AG04450 (cell line): ENCODE measurements around the gene COL5A1. TPM values are rescaled to one million over a fixed set of nuclear protein-coding genes. Genes with fewer than 3 reads are reported as not detected.

Experiments
- CTCF ChIA-PET: fragments of 300-600, 350-600 bp; formaldehyde crosslinking; extraction: SDS; loops from one replicate; lab custom pipeline; 2022; ENCODE audit warnings: antibody characterized with exemption, inconsistent platforms; lab: Charles Lee
- POLR2A ChIA-PET: fragments of 350-600 bp; formaldehyde crosslinking; extraction: SDS; loops from one replicate; lab custom pipeline; 2021; ENCODE audit warnings: antibody characterized with exemption, inconsistent platforms; lab: Yijun Ruan, JAX
- DNase-seq: peaks from one replicate; pipeline ENCODE4 v3.0.0-alpha.2; 2011; ENCODE audit warnings: low read depth, low spot score
- H3K27ac ChIP-seq: one replicate; pipeline ENCODE4 v1.5.1; 2012; ENCODE audit warnings: low read depth, low read length, control low read depth
- H3K27me3 ChIP-seq: one replicate; pipeline ENCODE4 v1.6.0; 2012; ENCODE audit warnings: low read length; ENCODE audit not compliant: control insufficient read depth, insufficient read depth
- H3K4me3 ChIP-seq: 2 replicates; pipeline ENCODE4 v1.5.1; 2011; ENCODE audit warnings: mild to moderate bottlenecking, low read depth, low read length, control low read depth
- H3K9me3 ChIP-seq: 2 replicates; pipeline ENCODE4 v1.5.1; 2012; ENCODE audit warnings: low read length; ENCODE audit not compliant: control insufficient read depth, insufficient read depth
- polyA plus RNA-seq: library from polyadenylated mRNA; depleted of rRNA; stranded (reverse); fragments of >200 nt; gene quantifications from 2 replicates; pipeline ENCODE4 v1.2.3, GENCODE V29; 2011
- TF ChIP-seq, protein P1 (sequence below): IDR thresholded peaks from 2 replicates; pipeline ENCODE4 v1.5.1; 2011; ENCODE audit warnings: low read depth, low read length, control low read depth, inconsistent platforms

COL5A1 gene
- polyA plus RNA-seq, 1 experiment: 73.3 TPM

- TF ChIP-seq, protein P1, sequence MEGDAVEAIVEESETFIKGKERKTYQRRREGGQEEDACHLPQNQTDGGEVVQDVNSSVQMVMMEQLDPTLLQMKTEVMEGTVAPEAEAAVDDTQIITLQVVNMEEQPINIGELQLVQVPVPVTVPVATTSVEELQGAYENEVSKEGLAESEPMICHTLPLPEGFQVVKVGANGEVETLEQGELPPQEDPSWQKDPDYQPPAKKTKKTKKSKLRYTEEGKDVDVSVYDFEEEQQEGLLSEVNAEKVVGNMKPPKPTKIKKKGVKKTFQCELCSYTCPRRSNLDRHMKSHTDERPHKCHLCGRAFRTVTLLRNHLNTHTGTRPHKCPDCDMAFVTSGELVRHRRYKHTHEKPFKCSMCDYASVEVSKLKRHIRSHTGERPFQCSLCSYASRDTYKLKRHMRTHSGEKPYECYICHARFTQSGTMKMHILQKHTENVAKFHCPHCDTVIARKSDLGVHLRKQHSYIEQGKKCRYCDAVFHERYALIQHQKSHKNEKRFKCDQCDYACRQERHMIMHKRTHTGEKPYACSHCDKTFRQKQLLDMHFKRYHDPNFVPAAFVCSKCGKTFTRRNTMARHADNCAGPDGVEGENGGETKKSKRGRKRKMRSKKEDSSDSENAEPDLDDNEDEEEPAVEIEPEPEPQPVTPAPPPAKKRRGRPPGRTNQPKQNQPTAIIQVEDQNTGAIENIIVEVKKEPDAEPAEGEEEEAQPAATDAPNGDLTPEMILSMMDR: no peak
- no peak overlapping the region for H3K27ac ChIP-seq
- no peak for DNase-seq
- H3K27me3 ChIP-seq: no peaks in the 10 kb centered on the region
- CTCF ChIA-PET: interaction anchor here (1.0 kb wide), 1 partner anchor 302 kb away, joined by 4 read pairs; no protein-coding TSS in a partner anchor
- no peak overlapping the region for H3K4me3 ChIP-seq
- H3K9me3 ChIP-seq: no peaks in the 10 kb centered on the region; the same call in 1 of the 2 replicates
- POLR2A ChIA-PET: no interaction called here
Measured at GRCh38 chr9:134751622-134752021, 110.0 kb downstream of the COL5A1 start.

DNA sequence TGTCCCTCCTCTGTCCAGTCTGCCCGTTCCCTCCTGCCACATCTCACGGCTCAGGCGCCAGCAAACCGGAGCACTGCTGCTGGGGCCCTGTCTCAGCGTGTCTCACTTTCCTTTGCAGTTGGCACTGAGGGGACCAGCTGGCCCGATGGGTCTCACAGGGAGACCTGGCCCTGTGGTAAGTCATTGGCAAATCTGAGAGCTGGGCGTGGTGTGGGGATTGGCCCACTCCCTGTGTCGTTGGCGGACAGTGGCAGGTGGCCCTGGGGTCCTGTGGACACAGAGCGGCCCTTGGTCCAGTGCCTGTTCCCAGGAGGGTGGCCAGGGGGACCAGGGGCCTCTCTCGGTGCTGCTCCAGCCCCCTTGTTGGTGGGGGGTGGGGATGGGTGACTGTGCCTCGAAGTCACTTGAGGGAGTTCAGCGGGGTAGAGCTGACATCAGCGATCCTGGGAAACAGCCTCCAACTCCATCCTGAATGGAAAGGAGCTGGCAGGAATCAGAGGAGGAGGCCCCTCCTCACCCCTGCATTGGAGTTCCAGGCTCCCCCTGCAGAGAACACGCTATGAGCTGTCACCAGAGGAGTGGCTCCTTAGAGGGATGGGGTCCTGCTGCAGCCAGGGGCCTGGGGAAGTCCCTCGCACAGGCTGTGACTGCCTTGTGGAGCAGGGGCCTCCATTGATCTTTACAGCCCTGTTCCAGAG is 111.0 kb downstream of the COL5A1 start:
- Histone ChIP-seq H3K27ac (no peak overlapping the region), H3K4me3 (no peak overlapping the region), H3K9me3 (no peaks in the 10 kb centered on the region; the same call in 1 of the 2 replicates), H3K27me3 (no peaks in the 10 kb centered on the region)
- no peak for DNase-seq
- ChIA-PET CTCF (no interaction called here), POLR2A (no interaction called here)
- TF ChIP-seq, protein P1: no peak

- no peak for DNase-seq
- no peaks in the 10 kb centered on the region for H3K27me3 ChIP-seq
- no peaks in the 10 kb centered on the region; the same call in 1 of the 2 replicates for H3K9me3 ChIP-seq
- H3K4me3 ChIP-seq: no peak overlapping the region
- TF ChIP-seq, protein P1: no peak
- CTCF ChIA-PET: no interaction called here
- no peak overlapping the region for H3K27ac ChIP-seq
- POLR2A ChIA-PET: no interaction called here
Measured at GRCh38 chr9:134753191-134753590, 111.6 kb downstream of the COL5A1 start.

GRCh38 chr9:134755221-134755907 is 113.8 kb downstream of the COL5A1 start:
- no peaks in the 10 kb centered on the region; the same call in 1 of the 2 replicates for H3K9me3 ChIP-seq
- no peaks in the 10 kb centered on the region for H3K27me3 ChIP-seq
- no peak overlapping the region for H3K4me3 ChIP-seq
- no peak for DNase-seq
- ChIA-PET CTCF (no interaction called here), POLR2A (no interaction called here)
- TF ChIP-seq, protein P1: no peak
- H3K27ac ChIP-seq: no peak overlapping the region

DNA sequence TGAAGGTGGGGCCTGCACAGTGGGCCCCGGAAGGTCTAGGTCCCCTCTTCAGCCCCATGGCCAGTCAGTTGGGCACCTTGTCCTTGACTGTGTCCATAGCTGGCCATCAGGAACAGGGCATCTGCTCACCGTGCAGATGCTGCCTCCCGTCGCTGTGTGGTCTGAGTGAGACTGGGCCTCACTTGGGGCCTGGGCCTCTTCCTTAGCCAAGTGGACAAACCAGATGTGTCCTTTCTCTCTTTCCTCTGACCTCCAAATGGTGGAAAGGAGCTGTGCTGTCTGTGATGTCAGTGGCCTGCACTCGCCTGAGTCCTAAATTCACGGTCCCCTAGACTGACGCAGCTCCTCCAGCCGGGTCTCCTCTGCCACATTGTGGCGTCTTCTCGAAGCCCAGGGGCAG is 114.5 kb downstream of the COL5A1 start:
- Histone ChIP-seq H3K27me3 (no peaks in the 10 kb centered on the region), H3K27ac (no peak overlapping the region)
- CTCF ChIA-PET: no interaction called here

More for the DNA sequence above, 114.5 kb downstream of the COL5A1 start:
- POLR2A ChIA-PET: no interaction called here
- DNase-seq: no peak
- TF ChIP-seq, protein P1: no peak
- H3K9me3 ChIP-seq: no peaks in the 10 kb centered on the region; the same call in 1 of the 2 replicates
- no peak overlapping the region for H3K4me3 ChIP-seq
